ENCODE measurements around the gene SND1.

SND1 gene

GRCh38 chr7:128093614-128094570 lies 441.9 kb downstream of the SND1 start:
- no peak for TF ChIP-seq BACH2 (CRISPR knock-in tag; IDR thresholded peaks at IDR 0.05; ENCODE audit: borderline replicate concordance)
- ATAC-seq: no peak

DNA sequence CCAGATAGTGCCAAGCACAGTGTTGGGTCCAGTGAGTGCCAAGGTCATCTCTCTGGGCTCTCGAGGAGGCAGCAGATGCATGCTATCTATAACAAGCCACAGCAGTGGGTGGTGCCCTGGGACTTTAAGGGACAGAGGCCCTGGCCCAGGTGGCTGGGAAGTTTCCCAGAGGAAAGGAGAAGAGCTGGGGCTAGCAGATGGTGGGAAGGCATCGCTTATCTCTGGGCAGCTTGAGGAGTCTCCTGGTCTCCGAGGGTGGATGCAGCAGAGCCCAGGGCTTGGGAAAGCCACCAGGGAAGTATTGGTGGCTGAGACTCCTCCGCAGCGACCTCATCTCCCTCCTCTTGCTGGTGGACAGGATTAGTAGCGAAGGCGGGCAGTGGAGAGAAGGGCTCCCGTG lies 442.7 kb downstream of the SND1 start:
- ATAC-seq: no peak
- TF ChIP-seq ISL1 (CRISPR knock-in tag; IDR thresholded peaks at IDR 0.05) (no peak), ESRRG (CRISPR knock-in tag; IDR thresholded peaks at IDR 0.05) (no peak), PATZ1 (CRISPR knock-in tag; IDR thresholded peaks at IDR 0.05; ENCODE audit: borderline replicate concordance) (no peak), RARB (CRISPR knock-in tag; IDR thresholded peaks at IDR 0.05) (no peak), POU6F1 (CRISPR knock-in tag; IDR thresholded peaks at IDR 0.05; ENCODE audit: borderline replicate concordance, low read depth) (no peak), BACH2 (CRISPR knock-in tag; IDR thresholded peaks at IDR 0.05; ENCODE audit: borderline replicate concordance) (no peak), ZC3H10 (CRISPR knock-in tag; IDR thresholded peaks at IDR 0.05) (no peak)
- TF ChIP-seq, protein P1, sequence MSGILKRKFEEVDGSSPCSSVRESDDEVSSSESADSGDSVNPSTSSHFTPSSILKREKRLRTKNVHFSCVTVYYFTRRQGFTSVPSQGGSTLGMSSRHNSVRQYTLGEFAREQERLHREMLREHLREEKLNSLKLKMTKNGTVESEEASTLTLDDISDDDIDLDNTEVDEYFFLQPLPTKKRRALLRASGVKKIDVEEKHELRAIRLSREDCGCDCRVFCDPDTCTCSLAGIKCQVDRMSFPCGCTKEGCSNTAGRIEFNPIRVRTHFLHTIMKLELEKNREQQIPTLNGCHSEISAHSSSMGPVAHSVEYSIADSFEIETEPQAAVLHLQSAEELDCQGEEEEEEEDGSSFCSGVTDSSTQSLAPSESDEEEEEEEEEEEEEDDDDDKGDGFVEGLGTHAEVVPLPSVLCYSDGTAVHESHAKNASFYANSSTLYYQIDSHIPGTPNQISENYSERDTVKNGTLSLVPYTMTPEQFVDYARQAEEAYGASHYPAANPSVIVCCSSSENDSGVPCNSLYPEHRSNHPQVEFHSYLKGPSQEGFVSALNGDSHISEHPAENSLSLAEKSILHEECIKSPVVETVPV (CRISPR knock-in tag; IDR thresholded peaks at IDR 0.05): no peak
- TF ChIP-seq, protein P2, sequence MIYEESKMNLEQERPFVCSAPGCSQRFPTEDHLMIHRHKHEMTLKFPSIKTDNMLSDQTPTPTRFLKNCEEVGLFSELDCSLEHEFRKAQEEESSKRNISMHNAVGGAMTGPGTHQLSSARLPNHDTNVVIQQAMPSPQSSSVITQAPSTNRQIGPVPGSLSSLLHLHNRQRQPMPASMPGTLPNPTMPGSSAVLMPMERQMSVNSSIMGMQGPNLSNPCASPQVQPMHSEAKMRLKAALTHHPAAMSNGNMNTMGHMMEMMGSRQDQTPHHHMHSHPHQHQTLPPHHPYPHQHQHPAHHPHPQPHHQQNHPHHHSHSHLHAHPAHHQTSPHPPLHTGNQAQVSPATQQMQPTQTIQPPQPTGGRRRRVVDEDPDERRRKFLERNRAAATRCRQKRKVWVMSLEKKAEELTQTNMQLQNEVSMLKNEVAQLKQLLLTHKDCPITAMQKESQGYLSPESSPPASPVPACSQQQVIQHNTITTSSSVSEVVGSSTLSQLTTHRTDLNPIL (CRISPR knock-in tag; IDR thresholded peaks at IDR 0.05; ENCODE audit: low read depth): no peak
- TF ChIP-seq, protein P3, sequence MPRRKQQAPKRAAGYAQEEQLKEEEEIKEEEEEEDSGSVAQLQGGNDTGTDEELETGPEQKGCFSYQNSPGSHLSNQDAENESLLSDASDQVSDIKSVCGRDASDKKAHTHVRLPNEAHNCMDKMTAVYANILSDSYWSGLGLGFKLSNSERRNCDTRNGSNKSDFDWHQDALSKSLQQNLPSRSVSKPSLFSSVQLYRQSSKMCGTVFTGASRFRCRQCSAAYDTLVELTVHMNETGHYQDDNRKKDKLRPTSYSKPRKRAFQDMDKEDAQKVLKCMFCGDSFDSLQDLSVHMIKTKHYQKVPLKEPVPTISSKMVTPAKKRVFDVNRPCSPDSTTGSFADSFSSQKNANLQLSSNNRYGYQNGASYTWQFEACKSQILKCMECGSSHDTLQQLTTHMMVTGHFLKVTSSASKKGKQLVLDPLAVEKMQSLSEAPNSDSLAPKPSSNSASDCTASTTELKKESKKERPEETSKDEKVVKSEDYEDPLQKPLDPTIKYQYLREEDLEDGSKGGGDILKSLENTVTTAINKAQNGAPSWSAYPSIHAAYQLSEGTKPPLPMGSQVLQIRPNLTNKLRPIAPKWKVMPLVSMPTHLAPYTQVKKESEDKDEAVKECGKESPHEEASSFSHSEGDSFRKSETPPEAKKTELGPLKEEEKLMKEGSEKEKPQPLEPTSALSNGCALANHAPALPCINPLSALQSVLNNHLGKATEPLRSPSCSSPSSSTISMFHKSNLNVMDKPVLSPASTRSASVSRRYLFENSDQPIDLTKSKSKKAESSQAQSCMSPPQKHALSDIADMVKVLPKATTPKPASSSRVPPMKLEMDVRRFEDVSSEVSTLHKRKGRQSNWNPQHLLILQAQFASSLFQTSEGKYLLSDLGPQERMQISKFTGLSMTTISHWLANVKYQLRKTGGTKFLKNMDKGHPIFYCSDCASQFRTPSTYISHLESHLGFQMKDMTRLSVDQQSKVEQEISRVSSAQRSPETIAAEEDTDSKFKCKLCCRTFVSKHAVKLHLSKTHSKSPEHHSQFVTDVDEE (CRISPR knock-in tag; IDR thresholded peaks at IDR 0.05): no peak

DNA sequence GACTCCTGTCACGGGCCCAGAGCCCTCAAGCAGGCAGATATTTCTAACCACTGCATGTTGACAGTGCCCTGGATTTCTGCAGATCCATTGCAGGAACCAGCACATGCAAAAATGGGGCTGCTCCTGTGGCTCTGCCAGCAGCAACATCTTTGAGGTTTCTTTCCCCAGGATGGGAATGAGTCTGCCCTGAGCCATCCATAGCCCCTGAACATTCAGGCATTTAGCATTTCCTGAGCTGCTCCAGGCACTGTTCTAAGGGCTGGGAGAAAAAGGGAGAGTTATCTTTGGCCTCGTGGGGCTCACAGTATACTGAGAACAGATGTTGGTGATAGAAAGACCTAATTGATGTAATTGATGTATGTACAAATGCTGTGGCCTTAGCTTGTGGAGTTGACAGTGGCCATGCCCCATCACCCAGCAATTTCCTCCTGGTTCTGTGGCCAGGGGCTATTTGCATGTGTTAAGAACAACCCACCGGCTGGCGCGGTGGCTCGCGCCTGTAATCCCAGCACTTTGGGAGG lies 445.3 kb downstream of the SND1 start:
- ATAC-seq: no peak; the same call in 2 of the 3 replicates

GRCh38 chr7:128098629-128099028 lies 446.6 kb downstream of the SND1 start:
- no peak for ATAC-seq
- TF ChIP-seq PATZ1 (CRISPR knock-in tag; IDR thresholded peaks at IDR 0.05; ENCODE audit: borderline replicate concordance) (no peak), GLIS3 (CRISPR knock-in tag; IDR thresholded peaks at IDR 0.05) (no peak), OSR1 (CRISPR knock-in tag; IDR thresholded peaks at IDR 0.05) (no peak), CSDC2 (CRISPR knock-in tag; IDR thresholded peaks at IDR 0.05) (no peak), PPARA (CRISPR knock-in tag; IDR thresholded peaks at IDR 0.05; ENCODE audit: borderline replicate concordance) (no peak), ZFP30 (CRISPR knock-in tag; IDR thresholded peaks at IDR 0.05) (no peak), POU6F1 (CRISPR knock-in tag; IDR thresholded peaks at IDR 0.05; ENCODE audit: borderline replicate concordance, low read depth) (no peak), BACH2 (CRISPR knock-in tag; IDR thresholded peaks at IDR 0.05; ENCODE audit: borderline replicate concordance) (no peak), RARB (CRISPR knock-in tag; IDR thresholded peaks at IDR 0.05) (no peak)
- TF ChIP-seq, protein P2 (CRISPR knock-in tag; IDR thresholded peaks at IDR 0.05; ENCODE audit: low read depth): no peak
- TF ChIP-seq, protein P1 (CRISPR knock-in tag; IDR thresholded peaks at IDR 0.05): no peak

More for the DNA sequence above, 445.3 kb downstream of the SND1 start:
- TF ChIP-seq TCF4 (CRISPR knock-in tag; IDR thresholded peaks at IDR 0.05; ENCODE audit: borderline replicate concordance): peak; percentile 43; the same call in 1 of the 2 replicates
- TF ChIP-seq ZNF565 (CRISPR knock-in tag; conservative IDR thresholded peaks at IDR 0.05; ENCODE audit: low read depth): no peak
- TF ChIP-seq SNAI2 (CRISPR knock-in tag; IDR thresholded peaks at IDR 0.05): no peak
- no peak for TF ChIP-seq ESRRG (CRISPR knock-in tag; IDR thresholded peaks at IDR 0.05)
